ENCODE results near the gene LRRC8D. TPM values are rescaled to one million over a fixed set of nuclear protein-coding genes. Genes with fewer than 3 reads are reported as not detected.

Gene LRRC8D
- total and polyA plus RNA-seq, 9 of the 15 experiments (the other 6 are each of a cell fraction or from before 2014, with no cell fraction given): 3.4 to 53.9 (median 15.9) TPM

GRCh38 chr1:89896105-89896942, 75.5 kb downstream of the LRRC8D start (continued):
- TF ChIP-seq CREB3L1 (IDR thresholded peaks at IDR 0.05; ENCODE audit: borderline replicate concordance, low read depth) (peak; percentile 55; the same call in 1 of the 2 replicates), POLR2A (conservative IDR thresholded peaks at IDR 0.05) (peak; percentile 65; the same call in 1 of the 2 replicates), MXI1 (IDR thresholded peaks at IDR 0.05; ENCODE audit: low read depth, low read length) (no peak), NFATC3 (IDR thresholded peaks at IDR 0.05) (0 out of 2 replicates have a peak, but pooled peaks have one; percentile 25), SOX6 (IDR thresholded peaks at IDR 0.05) (peak; percentile 82), CREBBP (IDR thresholded peaks at IDR 0.05; ENCODE audit: low read depth, low read length) (no peak), SPI1 (IDR thresholded peaks at IDR 0.05; ENCODE audit: borderline replicate concordance, low read depth, low read length) (no peak), MTA3 (IDR thresholded peaks at IDR 0.05; ENCODE audit: borderline replicate concordance) (peak; percentile 91), MAFK (IDR thresholded peaks at IDR 0.05; ENCODE audit: low read length) (peak; percentile 20; the same call in 1 of the 2 replicates), SP2 (IDR thresholded peaks at IDR 0.05; ENCODE audit: extremely low read depth, low read depth, low read length, poor library complexity, severe bottlenecking) (no peak), NCOA2 (IDR thresholded peaks at IDR 0.05; ENCODE audit: partially characterized antibody in 2 of 2) (no peak), NR4A1 (CRISPR knock-in tag; IDR thresholded peaks at IDR 0.05) (no peak), NR4A1 (tag; IDR thresholded peaks at IDR 0.05) (peak; percentile 82), NCOR1 (IDR thresholded peaks at IDR 0.05) (peak; percentile 91), NRF1 (conservative IDR thresholded peaks at IDR 0.05 in 1 of 2, IDR thresholded peaks at IDR 0.05 in 1 of 2) (peak in 1 of 2 experiments; percentile 18; a peak in 2 of 4 replicates), CXXC5 (CRISPR knock-in tag; IDR thresholded peaks at IDR 0.05) (peak; percentile 78), TSC22D4 (tag; IDR thresholded peaks at IDR 0.05) (no peak)
- TF ChIP-seq, protein P1, sequence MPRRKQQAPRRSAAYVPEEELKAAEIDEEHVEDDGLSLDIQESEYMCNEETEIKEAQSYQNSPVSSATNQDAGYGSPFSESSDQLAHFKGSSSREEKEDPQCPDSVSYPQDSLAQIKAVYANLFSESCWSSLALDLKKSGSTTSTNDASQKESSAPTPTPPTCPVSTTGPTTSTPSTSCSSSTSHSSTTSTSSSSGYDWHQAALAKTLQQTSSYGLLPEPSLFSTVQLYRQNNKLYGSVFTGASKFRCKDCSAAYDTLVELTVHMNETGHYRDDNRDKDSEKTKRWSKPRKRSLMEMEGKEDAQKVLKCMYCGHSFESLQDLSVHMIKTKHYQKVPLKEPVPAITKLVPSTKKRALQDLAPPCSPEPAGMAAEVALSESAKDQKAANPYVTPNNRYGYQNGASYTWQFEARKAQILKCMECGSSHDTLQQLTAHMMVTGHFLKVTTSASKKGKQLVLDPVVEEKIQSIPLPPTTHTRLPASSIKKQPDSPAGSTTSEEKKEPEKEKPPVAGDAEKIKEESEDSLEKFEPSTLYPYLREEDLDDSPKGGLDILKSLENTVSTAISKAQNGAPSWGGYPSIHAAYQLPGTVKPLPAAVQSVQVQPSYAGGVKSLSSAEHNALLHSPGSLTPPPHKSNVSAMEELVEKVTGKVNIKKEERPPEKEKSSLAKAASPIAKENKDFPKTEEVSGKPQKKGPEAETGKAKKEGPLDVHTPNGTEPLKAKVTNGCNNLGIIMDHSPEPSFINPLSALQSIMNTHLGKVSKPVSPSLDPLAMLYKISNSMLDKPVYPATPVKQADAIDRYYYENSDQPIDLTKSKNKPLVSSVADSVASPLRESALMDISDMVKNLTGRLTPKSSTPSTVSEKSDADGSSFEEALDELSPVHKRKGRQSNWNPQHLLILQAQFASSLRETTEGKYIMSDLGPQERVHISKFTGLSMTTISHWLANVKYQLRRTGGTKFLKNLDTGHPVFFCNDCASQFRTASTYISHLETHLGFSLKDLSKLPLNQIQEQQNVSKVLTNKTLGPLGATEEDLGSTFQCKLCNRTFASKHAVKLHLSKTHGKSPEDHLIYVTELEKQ (CRISPR knock-in tag; IDR thresholded peaks at IDR 0.05): no peak
- TF ChIP-seq, protein P2, sequence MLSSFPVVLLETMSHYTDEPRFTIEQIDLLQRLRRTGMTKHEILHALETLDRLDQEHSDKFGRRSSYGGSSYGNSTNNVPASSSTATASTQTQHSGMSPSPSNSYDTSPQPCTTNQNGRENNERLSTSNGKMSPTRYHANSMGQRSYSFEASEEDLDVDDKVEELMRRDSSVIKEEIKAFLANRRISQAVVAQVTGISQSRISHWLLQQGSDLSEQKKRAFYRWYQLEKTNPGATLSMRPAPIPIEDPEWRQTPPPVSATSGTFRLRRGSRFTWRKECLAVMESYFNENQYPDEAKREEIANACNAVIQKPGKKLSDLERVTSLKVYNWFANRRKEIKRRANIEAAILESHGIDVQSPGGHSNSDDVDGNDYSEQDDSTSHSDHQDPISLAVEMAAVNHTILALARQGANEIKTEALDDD (IDR thresholded peaks at IDR 0.05): peak; percentile 83
